ENCODE results near the gene CAMKK1. TPM values are rescaled to one million over a fixed set of nuclear protein-coding genes. Genes with fewer than 3 reads are reported as not detected.

CAMKK1 gene
- total RNA-seq, 1 experiment from 2014 or later = 10.1 TPM

DNA sequence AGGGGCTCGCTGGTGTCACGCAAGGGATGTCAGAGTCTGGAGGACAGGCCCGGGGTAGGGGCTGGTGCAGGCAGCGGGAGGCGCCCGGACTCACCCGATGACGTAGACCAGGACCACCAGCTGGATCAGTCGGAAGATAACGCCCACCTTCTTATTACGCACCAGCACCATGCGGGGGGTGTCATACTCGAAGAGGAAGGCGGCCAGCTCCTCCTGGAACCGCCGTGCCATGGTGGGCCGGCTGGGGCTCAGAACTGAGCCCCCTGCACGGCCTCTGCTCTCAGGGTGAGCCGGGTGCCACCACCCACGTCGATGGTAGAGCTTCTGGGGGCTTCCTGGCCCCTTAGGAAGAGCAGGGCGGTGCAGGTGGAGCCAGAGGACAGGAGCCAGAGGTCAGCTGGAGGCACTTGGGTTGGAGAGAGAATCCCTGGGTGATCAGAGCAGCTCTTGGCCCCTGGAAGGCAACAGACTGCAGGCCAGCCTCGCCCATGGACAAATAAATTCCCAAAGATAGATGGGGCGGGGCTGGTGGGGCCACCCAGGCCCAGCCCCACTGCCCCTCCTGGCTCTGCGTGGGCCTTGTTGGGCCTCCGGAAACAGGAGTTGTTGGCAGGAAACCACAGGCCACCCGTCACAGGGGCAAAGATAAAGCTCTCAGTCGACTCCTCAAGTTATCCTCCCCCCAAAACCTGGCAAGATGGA lies 23.3 kb upstream of the CAMKK1 start, which contains the start of gene P2RX1:
TSS of gene P2RX1 (minus strand) at position 471 of the 702 bp plus-strand sequence. CDS start at position 231, 240 bp downstream.
- ChIA-PET CTCF (no interaction called here), POLR2A (ENCODE audit: unreplicated experiment) (no interaction called here)
- Histone ChIP-seq H3K4me2 (ENCODE audit: low read length) (no peak within 1 kb of the TSS), H3K27me3 (ENCODE audit: low read length) (no peaks in the 10 kb centered on the region), H2AFZ (ENCODE audit: low read length) (no peak within 1 kb of the TSS), H3K9me2 (replicated peaks; ENCODE audit: low read length) (no peaks in the 10 kb centered on the region), H3K9me3 (ENCODE audit: low read length) (no peaks in the 10 kb centered on the region), H4K20me1 (ENCODE audit: low read length) (no peaks in the 10 kb centered on the region), H3K9ac (ENCODE audit: low read length) (no peak within 1 kb of the TSS), H3K27ac (ENCODE audit: low read length) (no peak within 1 kb of the TSS), H3F3A (ENCODE audit: low read length, unreplicated experiment) (no peaks in the 10 kb centered on the region), H3K4me3 (ENCODE audit: low read length) (no peak within 1 kb of the TSS), H3K4me1 (ENCODE audit: insufficient read depth, low read length) (no peaks in the 10 kb centered on the region), H3K36me3 (ENCODE audit: low read depth, low read length) (no peaks in the 10 kb centered on the region), H3K79me2 (ENCODE audit: low read length) (no peaks in the 10 kb centered on the region)
- ATAC-seq (no peak), DNase-seq (no peak)
- no TSS peak for BruUV-seq (replicated peaks)
- no peak for TF ChIP-seq EZH2phosphoT487 (IDR thresholded peaks at IDR 0.05; ENCODE audit: borderline replicate concordance, low read length)
- TF ChIP-seq EZH2 (IDR thresholded peaks at IDR 0.05; ENCODE audit: low read length, unreplicated experiment) = no peak
- TF ChIP-seq, protein P1, sequence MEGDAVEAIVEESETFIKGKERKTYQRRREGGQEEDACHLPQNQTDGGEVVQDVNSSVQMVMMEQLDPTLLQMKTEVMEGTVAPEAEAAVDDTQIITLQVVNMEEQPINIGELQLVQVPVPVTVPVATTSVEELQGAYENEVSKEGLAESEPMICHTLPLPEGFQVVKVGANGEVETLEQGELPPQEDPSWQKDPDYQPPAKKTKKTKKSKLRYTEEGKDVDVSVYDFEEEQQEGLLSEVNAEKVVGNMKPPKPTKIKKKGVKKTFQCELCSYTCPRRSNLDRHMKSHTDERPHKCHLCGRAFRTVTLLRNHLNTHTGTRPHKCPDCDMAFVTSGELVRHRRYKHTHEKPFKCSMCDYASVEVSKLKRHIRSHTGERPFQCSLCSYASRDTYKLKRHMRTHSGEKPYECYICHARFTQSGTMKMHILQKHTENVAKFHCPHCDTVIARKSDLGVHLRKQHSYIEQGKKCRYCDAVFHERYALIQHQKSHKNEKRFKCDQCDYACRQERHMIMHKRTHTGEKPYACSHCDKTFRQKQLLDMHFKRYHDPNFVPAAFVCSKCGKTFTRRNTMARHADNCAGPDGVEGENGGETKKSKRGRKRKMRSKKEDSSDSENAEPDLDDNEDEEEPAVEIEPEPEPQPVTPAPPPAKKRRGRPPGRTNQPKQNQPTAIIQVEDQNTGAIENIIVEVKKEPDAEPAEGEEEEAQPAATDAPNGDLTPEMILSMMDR (conservative IDR thresholded peaks at IDR 0.05; ENCODE audit: low read depth, low read length) = no peak
- intact Hi-C loops (cut with micrococcal nuclease) = no loop called here

DNA sequence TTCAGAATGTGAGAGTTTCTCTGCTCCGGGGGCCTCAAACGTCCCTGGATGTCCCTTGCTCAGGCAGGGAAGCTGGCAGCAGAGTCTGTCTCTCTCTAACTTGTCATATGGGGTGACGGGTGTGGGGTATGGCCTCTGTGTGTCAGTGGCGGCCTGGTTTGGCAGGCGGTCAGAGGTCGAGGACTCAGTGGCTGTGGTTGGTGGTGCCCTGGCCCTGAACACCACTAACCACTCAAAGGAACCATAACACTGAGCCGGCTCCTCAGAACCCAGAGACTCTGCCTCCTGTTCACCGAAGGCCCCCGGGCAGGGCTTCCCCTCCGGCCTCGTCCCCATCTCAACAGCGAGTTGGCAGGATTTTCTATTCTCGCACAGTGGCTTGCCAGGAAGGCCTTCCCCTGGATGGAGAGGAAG lies 22.7 kb upstream of the CAMKK1 start:
- ATAC-seq (no peak), DNase-seq (no peak)
- TF ChIP-seq EZH2 (IDR thresholded peaks at IDR 0.05; ENCODE audit: low read length, unreplicated experiment) = no peak
- TF ChIP-seq, protein P1 (conservative IDR thresholded peaks at IDR 0.05; ENCODE audit: low read depth, low read length) = no peak
- no peak for TF ChIP-seq EZH2phosphoT487 (IDR thresholded peaks at IDR 0.05; ENCODE audit: borderline replicate concordance, low read length)
- no peaks in the 10 kb centered on the region for H3K9me3 ChIP-seq (ENCODE audit: low read length)
- H3K79me2 ChIP-seq (ENCODE audit: low read length) = no peaks in the 10 kb centered on the region
- no peak overlapping the region for H3K9ac ChIP-seq (ENCODE audit: low read length)
- POLR2A ChIA-PET (ENCODE audit: unreplicated experiment) = no interaction called here
- no peak overlapping the region for H2AFZ ChIP-seq (ENCODE audit: low read length)
- no peaks in the 10 kb centered on the region for H3K36me3 ChIP-seq (ENCODE audit: low read depth, low read length)
- no peak overlapping the region for H3K4me2 ChIP-seq (ENCODE audit: low read length)
- no peak overlapping the region for H3K4me3 ChIP-seq (ENCODE audit: low read length)
- CTCF ChIA-PET = no interaction called here
- intact Hi-C loops (cut with micrococcal nuclease) = no loop called here
- no peaks in the 10 kb centered on the region for H3F3A ChIP-seq (ENCODE audit: low read length, unreplicated experiment)
- H3K4me1 ChIP-seq (ENCODE audit: insufficient read depth, low read length) = no peaks in the 10 kb centered on the region
- no peaks in the 10 kb centered on the region for H3K27me3 ChIP-seq (ENCODE audit: low read length)
- no peak overlapping the region for H3K27ac ChIP-seq (ENCODE audit: low read length)
- no TSS peak for BruUV-seq (replicated peaks)
- H4K20me1 ChIP-seq (ENCODE audit: low read length) = no peaks in the 10 kb centered on the region
- no peaks in the 10 kb centered on the region for H3K9me2 ChIP-seq (replicated peaks; ENCODE audit: low read length)

DNA sequence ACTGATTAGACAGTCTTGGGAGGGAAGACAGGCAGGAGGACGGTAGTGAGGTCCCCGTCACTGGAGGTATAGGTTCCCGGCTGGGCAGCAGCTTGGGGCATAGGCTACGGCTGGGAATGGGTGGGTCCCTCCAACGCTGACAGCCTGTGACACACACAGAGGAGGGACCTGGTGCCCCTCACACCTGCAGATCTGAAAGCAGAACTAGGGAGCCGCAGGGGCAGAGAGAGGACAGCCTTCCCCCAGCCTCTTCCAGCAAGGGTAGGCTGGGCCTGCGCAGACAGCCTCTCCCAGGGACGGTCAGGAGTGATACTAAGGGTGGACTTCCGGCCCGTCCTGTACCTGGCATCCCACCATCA lies 21.4 kb upstream of the CAMKK1 start:
- no peaks in the 10 kb centered on the region for H4K20me1 ChIP-seq (ENCODE audit: low read length)
- DNase-seq = no peak
- TF ChIP-seq EZH2 (IDR thresholded peaks at IDR 0.05; ENCODE audit: low read length, unreplicated experiment) (no peak), EZH2phosphoT487 (IDR thresholded peaks at IDR 0.05; ENCODE audit: borderline replicate concordance, low read length) (no peak)
- TF ChIP-seq, protein P1 (conservative IDR thresholded peaks at IDR 0.05; ENCODE audit: low read depth, low read length) = no peak
- H3K9me3 ChIP-seq (ENCODE audit: low read length) = no peaks in the 10 kb centered on the region
- POLR2A ChIA-PET (ENCODE audit: unreplicated experiment) = no interaction called here
- H3K4me3 ChIP-seq (ENCODE audit: low read length) = no peak overlapping the region
- intact Hi-C loops (cut with micrococcal nuclease) = no loop called here
- CTCF ChIA-PET = interaction anchor here (0.6 kb wide), 4 partner anchors 21 to 711 kb away, joined by 3 to 6 read pairs (median 4); partner anchors contain the start of gene CAMKK1
- no peak overlapping the region for H3K9ac ChIP-seq (ENCODE audit: low read length)
- ATAC-seq = no peak
- BruUV-seq (replicated peaks) = no TSS peak
- H3K27me3 ChIP-seq (ENCODE audit: low read length) = no peaks in the 10 kb centered on the region
- no peaks in the 10 kb centered on the region for H3K9me2 ChIP-seq (replicated peaks; ENCODE audit: low read length)
- no peaks in the 10 kb centered on the region for H3K79me2 ChIP-seq (ENCODE audit: low read length)
- no peaks in the 10 kb centered on the region for H3K4me1 ChIP-seq (ENCODE audit: insufficient read depth, low read length)
- no peak overlapping the region for H3K27ac ChIP-seq (ENCODE audit: low read length)
- no peak overlapping the region for H3K4me2 ChIP-seq (ENCODE audit: low read length)
- H2AFZ ChIP-seq (ENCODE audit: low read length) = no peak overlapping the region
- no peaks in the 10 kb centered on the region for H3K36me3 ChIP-seq (ENCODE audit: low read depth, low read length)
- no peaks in the 10 kb centered on the region for H3F3A ChIP-seq (ENCODE audit: low read length, unreplicated experiment)

All from PC-3 (cell line).